NOMO-1 (cell line): Measurements from ENCODE around the gene ACTRT2.

Source experiments
- DNase-seq, 2 experiments: peaks; one replicate each; lab custom pipeline; 2025; ENCODE audit not compliant: unreplicated experiment in 2 of 2; lab: John Stamatoyannopoulos, UW

ACTRT2 gene

DNA sequence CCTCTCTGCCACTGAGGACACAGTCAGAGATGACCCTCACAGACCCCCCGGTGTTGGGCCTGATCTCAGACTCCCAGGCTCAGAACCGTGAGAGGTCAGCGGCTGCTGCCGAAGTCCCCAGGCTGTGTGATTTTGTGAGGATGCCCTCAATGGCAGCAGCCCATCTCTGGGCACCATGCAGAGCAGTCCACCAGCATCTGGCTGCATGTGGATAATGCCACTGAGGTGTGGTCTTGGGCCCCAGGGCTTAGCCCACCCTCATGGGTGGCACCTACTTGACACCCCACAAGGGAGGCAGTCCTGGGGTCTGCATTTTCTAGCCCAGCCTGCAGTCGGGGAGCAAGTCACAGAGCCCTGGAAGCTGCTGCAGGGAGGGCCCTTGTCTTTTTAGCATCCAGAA lies 5.5 kb upstream of the ACTRT2 start:
- DNase-seq = no peak

DNA sequence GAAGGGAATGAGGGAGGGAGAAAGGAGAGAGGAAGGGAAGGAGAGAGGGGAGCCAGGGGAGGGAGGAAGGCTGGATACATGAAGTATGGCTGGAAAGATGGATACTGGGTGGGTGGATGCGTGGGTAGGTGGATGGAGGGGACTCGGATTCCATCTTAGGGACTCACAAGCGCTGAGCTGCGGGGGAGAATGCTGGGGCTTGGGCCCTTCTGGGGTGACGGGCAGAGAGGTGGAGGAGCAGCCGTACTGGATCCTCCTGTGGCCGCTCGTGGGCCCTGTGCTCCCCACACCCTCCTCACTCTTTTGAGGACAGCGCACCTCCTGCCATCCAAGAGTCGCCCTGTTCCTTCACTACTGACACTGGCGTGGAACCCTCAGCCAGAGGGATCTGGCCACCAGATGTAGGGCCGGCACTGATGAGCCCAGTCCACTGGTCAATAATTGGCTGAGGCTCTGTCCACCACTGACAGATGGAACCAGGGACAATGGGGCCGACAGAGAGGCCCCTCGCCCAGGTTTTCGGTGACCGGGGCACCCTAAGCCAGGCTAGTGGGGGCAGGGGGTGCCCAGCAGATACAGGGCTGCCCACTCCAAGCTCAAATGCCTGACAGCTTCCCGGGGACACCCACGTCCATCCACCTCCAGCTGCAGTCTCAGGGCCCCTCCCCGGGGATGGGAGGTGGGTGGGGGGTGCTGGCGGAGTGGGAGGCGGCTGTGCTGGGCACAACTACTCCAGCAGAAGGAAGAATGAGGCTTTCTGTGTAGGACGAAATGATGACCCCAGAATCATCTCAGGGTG lies 4.4 kb upstream of the ACTRT2 start:
- DNase-seq = no peak

DNA sequence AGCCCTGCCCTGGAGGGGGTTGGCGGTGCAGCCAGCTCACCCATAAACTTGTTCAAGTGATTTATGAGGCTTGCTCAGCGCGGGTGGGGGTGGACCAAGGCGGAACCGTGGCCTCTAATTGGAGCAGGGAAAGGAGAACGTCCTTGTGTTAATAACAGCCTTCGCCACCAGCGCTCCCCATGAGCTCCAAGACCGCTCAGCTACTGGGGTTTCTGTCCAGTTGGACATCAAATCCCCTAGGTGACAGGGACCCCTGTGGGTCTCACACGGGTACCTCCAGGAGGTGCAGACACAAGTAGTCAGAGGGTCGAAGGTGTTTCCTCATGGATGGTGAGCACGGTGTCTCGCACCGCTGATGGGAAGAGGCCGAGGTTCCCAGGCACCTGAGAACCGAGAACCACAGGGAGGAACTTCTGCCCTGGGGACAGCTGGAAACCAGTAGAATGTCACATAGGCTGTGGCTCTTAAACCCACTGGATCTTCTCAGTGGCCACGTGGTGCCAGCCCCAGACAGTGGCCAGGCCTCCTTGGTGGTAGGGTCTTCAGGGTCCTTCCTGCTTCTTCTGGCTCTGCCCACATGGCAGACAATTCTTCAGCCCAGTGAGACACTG lies 3.7 kb upstream of the ACTRT2 start:
- DNase-seq = no peak

DNA sequence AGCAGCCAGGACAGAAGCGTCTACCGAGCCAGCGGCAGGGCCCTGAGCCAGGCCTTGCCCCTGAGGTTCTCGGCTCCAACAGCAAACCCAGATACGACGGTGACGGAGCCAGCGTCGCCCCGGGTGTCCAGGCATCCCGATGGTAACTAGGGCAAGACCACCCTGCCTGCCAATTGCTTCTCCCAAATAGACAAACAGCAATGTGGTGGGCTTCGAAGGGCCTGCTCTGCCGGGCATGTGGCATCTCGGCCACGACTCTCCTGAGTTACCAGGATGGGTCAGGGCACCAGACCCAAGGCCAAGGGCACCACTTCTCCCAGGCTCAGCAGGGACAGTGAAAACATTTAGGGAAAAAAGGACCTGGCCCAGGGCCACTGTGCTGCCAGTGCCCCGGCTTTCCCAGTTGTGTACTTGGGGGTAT lies 3.2 kb upstream of the ACTRT2 start:
- no peak for DNase-seq

DNA sequence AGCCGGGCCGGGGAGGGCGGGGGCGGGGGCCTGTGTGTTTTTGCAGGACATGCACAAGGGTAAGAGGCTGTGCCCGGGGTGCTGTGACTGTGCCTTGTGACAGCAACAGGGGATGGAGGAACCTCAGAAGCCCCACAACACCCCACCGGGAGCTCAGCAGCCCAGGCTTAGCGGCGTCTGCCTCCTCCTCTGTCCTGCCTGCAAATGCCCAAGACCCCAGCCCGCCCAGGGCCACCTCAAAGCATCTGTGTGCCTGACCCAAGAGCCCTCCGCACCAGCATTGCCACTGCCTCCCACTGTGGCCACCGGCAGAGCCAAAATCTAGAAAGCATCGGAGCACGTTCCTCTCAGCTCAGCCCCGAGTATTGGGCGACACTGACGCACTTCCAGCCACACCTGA lies 2.7 kb upstream of the ACTRT2 start:
- DNase-seq = no peak

DNA sequence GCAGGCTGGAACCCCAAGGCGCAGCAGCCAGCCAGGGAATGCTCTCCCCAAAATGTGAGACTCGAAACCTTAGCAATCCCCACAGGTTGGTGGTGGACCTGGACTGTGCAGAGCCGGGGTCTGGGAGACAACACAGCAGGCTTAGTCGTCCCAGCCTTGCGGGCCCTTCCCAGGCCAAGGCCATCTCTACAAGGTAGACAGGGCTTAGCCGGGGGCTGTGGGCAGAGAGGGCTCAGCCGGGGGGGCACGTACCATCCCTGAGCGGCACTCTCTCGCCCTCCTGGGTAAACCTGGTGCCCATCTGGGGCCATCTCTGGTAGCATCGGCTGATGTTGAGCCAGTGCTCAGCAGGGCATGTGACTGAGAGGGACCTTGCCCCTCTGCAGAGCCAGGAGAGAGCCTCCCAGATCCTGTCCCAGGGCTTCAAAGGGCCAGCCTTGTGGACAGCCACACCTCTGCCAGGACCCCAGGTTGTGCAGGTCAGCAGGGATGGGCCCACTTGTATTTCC lies 2.2 kb upstream of the ACTRT2 start:
- DNase-seq = no peak

DNA sequence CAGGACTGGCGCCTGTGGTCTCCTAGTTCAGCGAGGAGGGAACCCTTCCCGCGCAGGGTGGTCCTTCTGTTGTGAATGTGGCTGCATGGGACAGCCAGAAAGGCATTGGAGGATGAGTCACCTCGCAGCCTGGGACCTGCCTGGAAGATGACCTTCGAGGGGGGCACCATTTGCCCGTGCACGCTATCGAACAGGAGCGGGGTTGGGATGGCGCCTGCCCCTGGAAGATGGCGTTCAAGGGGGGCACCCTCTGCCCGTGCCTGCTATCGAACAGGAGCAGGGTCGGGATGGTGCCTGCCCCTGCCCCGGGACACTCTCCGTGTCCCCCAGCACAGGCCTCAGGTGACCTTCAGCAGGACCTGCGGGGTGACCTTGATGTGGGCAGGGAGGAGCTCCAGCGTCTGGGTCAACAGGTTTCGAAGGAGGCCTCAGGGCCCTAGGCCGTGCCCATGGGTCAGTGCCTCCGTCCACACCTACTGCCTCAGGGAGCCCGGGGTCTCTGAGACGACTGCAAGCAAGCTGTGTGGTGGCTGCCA lies 1.7 kb upstream of the ACTRT2 start:
- DNase-seq = no peak

DNA sequence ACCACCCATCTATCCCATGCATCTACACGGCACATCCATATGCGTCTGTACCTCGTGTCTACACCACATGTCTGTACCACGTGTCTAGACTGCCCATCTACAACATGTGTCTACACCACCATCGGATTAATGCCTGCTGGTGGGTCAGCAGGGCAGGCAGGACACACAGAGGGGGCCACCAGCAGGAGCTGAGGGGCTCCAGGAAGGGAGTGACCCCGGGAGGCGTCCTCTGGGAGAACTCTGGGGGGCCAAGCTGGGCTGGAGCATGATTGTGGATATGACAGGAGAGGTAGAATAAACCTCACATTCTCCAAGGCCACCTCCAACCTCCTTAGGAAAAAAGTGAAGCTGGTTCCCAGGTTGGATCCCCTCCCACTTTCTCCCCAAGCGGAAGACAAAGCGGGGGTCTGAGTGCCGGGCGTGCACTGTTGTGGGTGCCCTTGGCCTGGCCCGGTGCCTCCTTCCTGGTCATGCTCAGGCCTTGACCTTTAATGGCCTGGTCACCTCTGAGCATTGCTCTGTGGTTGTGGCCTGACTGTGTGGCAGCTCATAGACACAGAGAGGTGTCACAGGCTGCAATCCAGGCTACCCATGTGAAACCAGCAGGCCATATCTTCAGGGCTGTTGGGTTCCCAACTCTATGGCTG lies 881 bp upstream of the ACTRT2 start:
- DNase-seq = no peak

DNA sequence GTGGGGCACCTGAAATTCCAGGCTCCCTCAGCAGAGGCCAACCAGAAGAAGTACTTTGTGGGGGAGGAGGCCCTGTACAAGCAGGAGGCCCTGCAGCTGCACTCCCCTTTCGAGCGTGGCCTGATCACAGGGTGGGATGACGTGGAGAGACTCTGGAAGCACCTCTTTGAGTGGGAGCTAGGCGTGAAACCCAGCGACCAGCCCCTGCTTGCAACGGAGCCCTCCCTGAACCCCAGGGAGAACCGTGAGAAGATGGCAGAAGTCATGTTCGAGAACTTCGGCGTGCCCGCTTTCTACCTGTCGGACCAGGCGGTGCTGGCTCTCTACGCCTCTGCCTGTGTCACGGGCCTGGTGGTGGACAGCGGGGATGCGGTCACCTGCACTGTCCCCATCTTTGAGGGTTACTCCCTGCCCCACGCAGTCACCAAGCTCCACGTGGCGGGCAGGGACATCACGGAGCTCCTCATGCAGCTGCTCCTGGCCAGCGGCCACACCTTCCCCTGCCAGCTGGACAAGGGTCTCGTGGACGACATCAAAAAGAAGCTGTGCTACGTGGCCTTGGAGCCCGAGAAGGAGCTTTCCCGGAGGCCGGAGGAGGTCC lies 634 bp downstream of the ACTRT2 start:
- DNase-seq = no peak

DNA sequence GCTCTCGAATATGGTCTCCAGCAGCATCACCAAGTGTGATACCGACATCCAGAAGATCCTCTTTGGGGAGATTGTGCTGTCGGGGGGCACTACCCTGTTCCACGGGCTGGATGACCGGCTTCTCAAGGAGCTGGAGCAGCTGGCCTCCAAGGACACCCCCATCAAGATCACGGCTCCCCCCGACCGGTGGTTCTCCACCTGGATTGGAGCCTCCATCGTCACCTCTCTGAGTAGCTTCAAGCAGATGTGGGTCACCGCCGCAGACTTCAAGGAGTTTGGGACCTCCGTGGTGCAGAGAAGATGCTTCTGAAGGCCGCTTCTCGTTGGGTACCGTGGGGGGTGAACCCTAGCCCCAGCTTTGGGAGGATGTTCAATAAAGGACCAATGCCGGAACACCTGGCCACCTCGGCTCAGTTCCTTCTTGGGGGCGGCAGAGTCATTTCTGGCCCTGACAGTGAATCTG lies 1.3 kb downstream of the ACTRT2 start:
- no peak for DNase-seq

DNA sequence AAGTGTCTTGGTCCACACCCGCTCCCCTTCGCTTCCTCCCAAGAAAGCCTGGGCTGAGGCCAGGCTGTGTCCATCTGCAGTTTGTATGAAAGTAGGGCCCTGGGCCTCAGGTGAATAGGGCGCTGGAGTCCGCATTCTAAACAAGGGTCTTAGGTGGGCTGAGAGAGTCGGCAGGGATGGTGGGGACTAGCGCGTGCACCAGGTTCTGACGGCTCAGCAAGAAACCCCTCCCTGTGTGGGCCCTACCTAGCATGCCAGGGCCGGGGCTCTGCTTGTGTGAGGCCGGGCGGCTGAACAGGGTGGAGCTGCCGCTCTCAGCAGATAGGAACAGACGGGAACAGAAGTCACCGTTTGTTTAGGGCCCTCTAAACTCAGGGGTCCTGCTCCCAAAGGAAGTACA lies 1.7 kb downstream of the ACTRT2 start:
- no peak for DNase-seq

DNA sequence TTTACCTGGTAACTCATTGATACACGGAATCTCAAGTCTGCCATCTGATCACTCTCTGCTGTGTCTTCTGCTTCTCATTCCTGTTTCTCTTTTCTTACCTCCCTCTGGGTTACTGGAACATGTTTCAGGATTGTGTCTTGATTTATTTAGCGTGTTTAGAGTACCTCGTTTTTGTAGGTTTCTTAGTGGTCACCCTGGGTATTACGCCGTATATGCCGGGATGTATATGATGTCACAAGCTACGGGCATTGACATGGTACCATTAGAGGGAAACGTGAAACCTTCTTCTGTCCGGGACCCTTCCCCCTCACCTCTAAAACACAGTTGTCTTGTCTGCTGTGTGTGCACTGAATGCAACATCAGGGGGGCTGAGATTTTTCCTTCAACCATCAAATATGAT lies 2.8 kb downstream of the ACTRT2 start:
- no peak for DNase-seq

DNA sequence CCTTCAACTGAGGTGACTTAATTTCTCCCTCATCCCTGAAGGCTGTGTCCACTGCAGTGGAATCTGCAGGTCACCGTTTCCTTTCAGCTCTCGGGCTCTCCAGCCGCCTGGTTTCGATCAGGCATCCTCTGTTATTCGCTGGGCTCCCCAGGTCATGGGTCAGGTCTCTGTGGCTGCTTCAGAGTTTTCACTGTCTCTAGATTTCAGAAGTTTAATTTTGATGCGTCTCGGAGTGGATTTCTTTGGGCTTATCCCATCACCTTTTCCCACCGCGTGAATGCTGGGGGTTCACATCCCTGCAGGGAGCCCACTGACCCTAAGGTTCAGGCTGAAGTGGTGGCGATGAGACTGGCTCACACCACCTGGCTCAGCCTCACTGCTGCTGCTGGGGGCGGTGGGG lies 3.3 kb downstream of the ACTRT2 start:
- DNase-seq = no peak

DNA sequence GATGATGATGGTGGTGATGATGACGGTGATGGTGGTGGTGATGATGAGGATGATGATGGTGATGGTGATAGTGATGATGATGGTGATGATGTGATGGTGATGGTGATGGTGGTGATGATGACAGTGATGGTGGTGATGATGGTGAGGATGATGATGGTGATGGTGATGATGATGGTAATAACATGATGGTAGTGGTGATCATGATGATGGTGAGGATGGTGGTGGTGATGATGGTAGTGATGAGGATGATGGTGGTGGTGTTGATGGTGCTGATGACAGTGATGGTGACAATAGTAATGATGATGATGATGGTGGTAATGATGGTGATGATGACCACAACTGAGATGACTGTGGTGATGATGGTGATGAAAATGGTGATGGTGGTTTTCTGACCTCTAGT lies 4.9 kb downstream of the ACTRT2 start:
- no peak for DNase-seq

DNA sequence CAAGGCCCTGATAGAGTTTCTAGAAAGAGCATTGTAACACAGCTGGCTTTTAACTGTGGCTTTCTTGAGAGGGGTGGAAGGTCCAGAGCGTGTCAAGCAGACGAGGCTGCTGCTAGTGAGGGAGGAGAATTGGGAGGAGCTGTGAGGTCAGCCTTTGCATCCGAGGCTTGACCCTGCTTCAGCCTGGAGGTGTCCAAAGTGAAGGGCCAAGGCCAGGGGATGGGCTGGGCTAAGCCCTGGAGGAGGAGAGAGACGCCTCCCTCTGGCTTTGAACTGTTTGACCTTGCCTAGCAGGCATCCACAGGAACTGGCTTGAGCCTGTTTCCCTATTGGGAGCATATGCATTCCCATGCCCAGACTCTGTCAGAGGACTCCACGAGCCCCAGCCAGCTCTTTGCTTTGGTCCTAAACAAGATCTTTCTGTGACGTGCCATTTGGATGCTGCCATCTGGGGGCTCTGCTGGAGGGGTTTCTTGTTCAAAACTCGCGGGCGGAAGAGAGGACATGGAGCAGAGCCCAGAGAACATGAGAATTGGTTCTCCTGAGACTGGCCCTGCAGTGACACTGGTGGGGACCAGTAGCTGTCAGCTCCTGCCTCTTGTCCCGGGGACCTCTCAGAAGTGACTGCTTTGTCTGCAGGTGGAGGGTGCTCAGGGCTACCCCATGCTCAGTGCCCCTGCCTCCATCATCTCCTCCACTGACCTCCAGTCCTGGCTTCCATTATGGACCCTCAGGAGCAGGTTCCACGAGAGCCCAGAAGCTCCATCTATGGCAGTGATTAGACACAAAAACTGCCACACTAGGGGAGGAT lies 5.5 kb downstream of the ACTRT2 start:
- no peak for DNase-seq

DNA sequence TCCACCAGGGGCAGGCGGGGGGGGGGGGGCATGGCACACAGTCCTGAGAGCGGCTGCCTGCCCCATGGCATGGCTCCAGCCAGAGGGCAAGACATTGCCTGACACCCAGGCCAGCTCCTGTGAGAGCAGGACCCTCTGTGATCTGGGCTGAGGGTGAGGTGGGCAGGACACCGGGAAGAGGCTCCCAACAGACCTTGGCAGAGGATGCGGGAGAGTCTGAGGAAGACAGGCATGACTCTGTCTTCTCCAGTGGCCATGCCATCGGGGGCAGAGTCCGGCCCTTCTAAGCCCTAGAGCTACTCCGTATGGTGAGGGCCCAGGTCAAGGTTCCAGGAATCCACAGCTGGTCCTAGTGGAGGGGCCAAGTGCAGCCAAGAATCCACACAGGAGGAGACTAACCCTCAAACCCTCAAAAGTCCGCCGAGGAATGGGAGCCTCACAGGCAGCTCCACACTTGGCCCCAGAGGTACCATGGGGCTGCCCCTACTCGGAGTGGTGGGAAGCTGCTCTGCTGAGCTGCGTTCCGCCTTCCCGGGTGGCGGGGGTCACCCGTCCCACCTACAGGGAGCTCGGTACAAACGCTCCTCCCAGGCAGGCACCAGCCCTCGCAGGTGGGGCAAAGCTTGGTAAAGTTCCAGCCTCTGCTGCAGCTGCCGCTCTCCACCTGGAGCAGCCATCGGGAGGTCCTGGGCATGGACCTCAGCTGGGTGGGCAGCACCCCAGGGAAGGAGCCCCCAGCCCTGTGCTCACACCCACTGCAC lies 6.5 kb downstream of the ACTRT2 start:
- DNase-seq = no peak

DNA sequence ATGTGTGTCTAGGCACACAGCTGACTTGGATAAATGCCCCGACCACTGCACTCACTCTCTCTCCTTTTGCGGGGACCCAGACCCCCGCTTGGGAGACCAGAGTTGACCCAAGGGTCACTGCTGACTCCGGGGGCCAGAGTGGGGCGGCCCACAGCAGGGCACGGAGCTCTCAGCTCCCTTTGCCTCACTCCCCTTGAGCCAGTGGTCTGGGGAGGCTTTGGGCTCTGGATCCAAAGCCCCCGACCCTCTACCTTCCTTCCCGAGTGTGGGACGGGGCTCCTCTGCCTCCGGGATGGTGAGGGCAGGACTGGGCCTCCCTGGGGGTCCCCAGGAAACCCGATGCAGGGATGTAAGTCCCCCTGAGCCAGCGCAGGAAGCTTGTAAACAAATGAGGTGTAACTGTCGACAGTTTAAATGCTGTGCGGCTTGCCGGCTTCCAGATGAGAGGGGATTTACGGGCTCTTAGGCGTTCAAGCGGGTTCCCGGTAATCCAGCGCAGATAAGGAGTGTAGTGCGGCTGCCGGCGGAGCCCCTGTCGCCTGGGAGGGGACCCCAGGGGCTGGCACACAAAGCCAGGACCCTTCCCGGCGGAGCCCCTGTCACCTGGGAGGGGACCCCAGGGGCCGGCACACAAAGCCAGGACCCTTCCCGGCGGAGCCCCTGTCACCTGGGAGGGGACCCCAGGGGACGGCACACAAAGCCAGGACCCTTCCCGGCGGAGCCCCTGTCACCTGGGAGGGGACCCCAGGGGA lies 7.4 kb downstream of the ACTRT2 start:
- no peak for DNase-seq

DNA sequence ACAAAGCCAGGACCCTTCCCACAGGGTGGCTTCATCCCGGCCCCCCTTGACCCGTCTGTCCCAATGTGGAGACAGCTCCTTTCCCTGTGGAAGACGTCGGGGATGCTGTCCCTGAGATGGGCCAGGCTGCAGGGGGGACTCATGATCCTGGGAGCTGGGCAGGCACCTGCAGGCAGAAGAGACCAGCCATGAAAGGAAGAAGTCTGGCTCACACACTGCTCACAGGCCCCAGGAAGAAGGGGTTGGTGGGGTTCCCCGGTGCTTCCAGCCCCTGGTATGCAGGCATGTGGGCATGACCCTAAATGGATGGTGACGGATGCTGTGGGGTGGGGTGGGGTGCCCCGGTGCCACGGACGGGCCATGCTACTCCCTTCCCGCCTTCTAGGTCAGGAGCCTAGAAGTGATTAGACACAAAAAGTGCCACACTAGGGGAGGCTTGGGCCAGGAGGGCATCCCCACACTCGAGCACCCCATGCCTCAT lies 8.3 kb downstream of the ACTRT2 start:
- DNase-seq = no peak
